Cardiac muscle cell (in vitro differentiated cells and primary cell): ENCODE results near the gene ZMYND11. TPM values are rescaled to one million over a fixed set of nuclear protein-coding genes. Genes with fewer than 3 reads are reported as not detected.
A peak's percentile ranks its signal among the peaks of the same experiment; 100 is the strongest.

Experiments
- DNase-seq, 2 donors: peaks; one replicate each; pipeline versions ENCODE4 v3.0.0 to v3.0.0-alpha.2; 2010 to 2017; ENCODE audit warnings: low read depth in 1 of 2, low spot score in 1 of 2
- H3K27ac ChIP-seq: fragments of 200-600 bp; sonication (generic); 2 replicates; pipeline ENCODE4 v1.5.1; 2016
- H3K27me3 ChIP-seq: fragments of 200-600 bp; sonication (generic); 2 replicates; pipeline ENCODE4 v1.6.0; 2016; ENCODE audit warnings: control low read depth
- H3K36me3 ChIP-seq: fragments of 200-600 bp; sonication (generic); 2 replicates; pipeline ENCODE4 v1.5.1; 2016; ENCODE audit warnings: control low read depth
- H3K4me1 ChIP-seq: fragments of 200-600 bp; sonication (generic); 2 replicates; pipeline ENCODE4 v1.8.1; 2017; ENCODE audit warnings: low read depth, mild to moderate bottlenecking, mixed run types
- H3K4me3 ChIP-seq: fragments of 200-600 bp; sonication (generic); 2 replicates; pipeline ENCODE4 v1.5.1; 2016; ENCODE audit warnings: mild to moderate bottlenecking
- H3K9me3 ChIP-seq: fragments of 200-600 bp; sonication (generic); 2 replicates; pipeline ENCODE4 v1.5.1; 2017; ENCODE audit warnings: low read depth, mild to moderate bottlenecking, control low read depth
- polyA plus RNA-seq: library from polyadenylated mRNA; unstranded; fragments of >200 nt; fragmentation: Nextera tagmentation; extraction: Ambion mirVana; gene quantifications from 2 replicates; pipeline ENCODE4 v1.2.1, GENCODE V29; 2016
- total RNA-seq: library from RNA; depleted of rRNA; stranded (reverse); fragments of >200 nt; gene quantifications from 2 replicates; pipeline ENCODE4 v1.2.3, GENCODE V29; 2016
- TF ChIP-seq, protein P1 (sequence below): IDR thresholded peaks from 2 replicates; pipeline ENCODE4 v1.5.1; 2012; ENCODE audit warnings: low read depth, mild to moderate bottlenecking, low read length

ZMYND11 gene
- total and polyA plus RNA-seq, 2 experiments from 2014 or later, result 34.3 to 65.8 TPM

DNA sequence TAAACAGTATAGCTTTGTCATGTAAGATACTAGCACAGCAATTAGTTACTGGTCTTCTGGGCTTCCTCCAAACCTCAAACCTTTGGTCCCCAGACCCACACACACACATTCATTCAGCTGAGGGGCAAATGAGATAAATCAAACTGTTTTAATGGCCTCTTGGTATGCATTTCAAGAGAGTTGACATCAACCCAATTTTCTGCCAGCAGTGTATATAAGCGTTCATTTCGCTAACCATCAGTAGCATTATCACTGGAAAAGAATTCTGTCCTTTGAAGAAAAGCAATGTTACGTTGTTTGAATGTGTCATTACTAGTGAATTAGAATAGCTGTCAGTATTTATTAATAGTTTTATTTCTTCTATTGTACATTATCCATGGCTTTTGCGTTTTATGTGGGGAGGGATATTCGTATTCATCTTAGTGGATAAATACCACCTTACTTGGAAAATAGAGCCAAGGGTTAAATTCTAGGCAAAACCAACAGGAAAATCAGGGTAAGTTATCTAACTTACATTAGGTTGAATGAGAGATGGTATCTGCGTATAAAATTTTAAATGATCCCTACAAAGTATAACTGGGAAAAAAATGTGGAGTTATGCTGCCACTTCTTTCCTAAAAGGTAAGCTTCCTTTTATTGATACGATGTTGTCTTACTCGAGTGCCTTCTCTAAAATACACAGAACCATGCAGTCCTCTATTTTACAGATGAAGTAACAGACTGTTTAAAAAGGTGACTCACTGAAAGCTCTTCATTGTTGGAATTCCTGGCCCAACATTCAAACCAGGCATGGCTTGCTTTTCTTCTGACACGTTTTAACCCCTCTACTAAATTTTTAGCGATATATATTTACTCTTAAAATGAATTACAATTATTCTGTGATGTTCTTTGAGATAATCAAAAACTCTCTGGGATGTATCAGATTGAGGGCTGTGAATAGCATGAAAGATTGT, 2.0 kb upstream of the ZMYND11 start:
- Histone ChIP-seq H3K4me3 (peak overlapping the region; percentile 85), H3K9me3 (no peaks in the 10 kb centered on the region), H3K27me3 (no peaks in the 10 kb centered on the region), H3K36me3 (no peaks in the 10 kb centered on the region), H3K27ac (no peak overlapping the region), H3K4me1 (peaks cover 17% of the 10 kb centered on the region)
- TF ChIP-seq, protein P1, sequence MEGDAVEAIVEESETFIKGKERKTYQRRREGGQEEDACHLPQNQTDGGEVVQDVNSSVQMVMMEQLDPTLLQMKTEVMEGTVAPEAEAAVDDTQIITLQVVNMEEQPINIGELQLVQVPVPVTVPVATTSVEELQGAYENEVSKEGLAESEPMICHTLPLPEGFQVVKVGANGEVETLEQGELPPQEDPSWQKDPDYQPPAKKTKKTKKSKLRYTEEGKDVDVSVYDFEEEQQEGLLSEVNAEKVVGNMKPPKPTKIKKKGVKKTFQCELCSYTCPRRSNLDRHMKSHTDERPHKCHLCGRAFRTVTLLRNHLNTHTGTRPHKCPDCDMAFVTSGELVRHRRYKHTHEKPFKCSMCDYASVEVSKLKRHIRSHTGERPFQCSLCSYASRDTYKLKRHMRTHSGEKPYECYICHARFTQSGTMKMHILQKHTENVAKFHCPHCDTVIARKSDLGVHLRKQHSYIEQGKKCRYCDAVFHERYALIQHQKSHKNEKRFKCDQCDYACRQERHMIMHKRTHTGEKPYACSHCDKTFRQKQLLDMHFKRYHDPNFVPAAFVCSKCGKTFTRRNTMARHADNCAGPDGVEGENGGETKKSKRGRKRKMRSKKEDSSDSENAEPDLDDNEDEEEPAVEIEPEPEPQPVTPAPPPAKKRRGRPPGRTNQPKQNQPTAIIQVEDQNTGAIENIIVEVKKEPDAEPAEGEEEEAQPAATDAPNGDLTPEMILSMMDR, result no peak
- DNase-seq, result peak in 1 of 2 donors; percentile 67

DNA sequence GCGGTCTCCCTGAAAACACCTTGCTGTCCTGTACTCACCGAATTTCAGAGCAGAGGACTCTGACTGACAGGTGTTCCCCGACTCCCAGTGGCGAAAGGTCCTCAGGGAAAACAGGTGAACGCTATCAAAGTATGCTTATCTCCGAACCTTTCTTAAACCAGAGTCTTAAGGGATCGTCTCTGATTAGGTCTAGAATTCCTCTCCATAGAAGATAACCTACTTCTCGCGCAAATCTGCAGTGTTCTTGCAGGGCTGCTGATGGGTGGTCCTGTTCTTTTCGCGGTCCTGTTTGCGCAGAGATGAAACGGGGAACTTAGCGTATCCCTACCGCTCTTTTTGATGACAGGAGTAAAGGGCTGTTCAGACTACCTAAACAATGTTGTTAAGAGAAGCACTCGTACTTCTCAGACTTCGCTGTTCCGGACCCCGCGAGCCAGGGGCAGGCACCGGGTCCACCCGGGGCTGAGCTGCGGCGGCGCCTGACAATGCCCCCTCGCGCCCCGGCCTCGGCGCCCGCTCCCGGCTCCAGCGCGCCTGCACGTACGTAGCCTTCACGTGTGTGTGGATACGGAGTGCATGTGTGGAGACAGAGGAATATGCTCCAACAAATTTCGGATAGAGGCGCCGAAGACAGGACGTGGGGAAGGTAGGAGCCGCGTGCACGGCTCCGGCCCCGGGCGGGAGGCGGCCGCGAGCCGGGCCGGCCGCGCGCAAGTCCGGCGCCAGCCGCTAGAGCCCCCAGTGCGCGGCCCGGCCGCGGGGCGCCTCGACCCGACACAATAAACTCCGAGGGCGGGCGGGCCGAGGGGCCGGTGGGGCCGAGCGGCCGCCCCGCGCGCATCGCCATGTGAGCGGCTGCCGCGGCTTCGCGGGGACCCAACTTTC, 766 bp upstream of the ZMYND11 start:
- no peaks in the 10 kb centered on the region for H3K27me3 ChIP-seq
- TF ChIP-seq, protein P1, result no peak
- no peaks in the 10 kb centered on the region for H3K36me3 ChIP-seq
- H3K4me3 ChIP-seq, result peak overlapping the region; percentile 85
- peak overlapping the region; percentile 99 for H3K27ac ChIP-seq
- peaks cover 17% of the 10 kb centered on the region for H3K4me1 ChIP-seq
- H3K9me3 ChIP-seq, result no peaks in the 10 kb centered on the region
- peak; percentile 48 to 60 for DNase-seq

DNA sequence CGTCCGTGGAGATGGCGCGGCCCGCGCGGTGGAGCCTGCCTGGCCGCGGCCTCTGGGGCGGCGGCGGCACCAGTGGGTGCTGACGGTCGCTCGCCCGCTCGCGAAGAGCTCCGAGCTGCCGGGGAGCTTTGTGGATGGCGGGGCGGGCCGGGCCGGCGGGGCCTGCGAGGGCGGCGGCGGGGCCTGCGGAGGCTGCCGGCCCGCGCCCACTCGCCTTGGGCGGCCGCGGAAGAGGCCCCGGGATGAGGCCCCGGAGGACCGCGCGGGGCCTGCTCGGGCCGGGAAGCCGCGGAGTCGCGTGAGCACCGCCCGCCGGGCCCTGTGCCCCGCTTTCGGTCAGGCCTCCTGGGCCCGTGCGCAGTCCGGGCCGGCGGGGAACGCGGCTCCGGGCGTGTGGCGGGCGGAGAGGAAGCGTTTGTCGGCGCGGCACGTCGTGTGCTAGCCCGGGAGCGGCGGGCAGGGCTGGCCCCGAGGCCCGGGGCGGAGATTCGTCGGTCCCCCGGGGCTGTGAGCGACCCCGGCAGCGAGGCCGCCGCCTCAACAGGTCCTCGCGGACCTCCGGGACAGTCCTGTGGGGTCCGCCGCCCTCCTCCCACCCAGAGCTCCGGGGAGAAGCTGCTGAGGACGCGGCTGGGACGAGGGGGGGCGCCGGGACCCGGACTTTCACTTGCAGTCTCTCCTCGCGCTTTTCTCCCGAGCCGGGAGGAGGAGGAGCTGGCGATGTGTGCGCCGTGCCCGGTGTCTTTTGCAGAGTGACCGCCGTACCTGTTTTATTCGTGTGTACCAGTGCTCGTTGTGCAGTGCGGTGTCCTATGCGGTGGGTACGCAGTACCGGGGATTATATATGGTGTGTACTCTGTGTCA, 578 bp downstream of the ZMYND11 start:
- no peaks in the 10 kb centered on the region for H3K27me3 ChIP-seq
- peaks cover 17% of the 10 kb centered on the region for H3K4me1 ChIP-seq
- TF ChIP-seq, protein P1, result no peak
- no peaks in the 10 kb centered on the region for H3K36me3 ChIP-seq
- DNase-seq, result peak; percentile 52 to 59
- H3K27ac ChIP-seq, result peak overlapping the region; percentile 99
- no peaks in the 10 kb centered on the region for H3K9me3 ChIP-seq
- H3K4me3 ChIP-seq, result peak overlapping the region; percentile 85

DNA sequence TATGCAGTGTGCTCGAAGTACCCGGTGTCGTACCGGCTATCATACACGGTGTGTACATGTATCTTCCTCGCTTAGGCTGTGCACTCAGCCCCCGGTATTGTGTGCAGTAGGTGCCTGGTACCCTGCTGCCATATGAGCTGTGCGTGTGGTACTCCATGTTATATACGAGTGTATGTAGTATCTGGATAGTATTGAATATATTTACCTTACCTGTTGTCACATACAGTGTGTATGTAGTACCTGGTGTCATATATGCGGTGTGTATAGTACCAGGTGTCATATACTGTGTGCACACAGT, 1.2 kb downstream of the ZMYND11 start:
- peak overlapping the region; percentile 99 for H3K27ac ChIP-seq

More for the DNA sequence above, 1.2 kb downstream of the ZMYND11 start:
- Histone ChIP-seq H3K4me3 (peak overlapping the region; percentile 85), H3K36me3 (no peaks in the 10 kb centered on the region), H3K27me3 (no peaks in the 10 kb centered on the region), H3K4me1 (peaks cover 17% of the 10 kb centered on the region), H3K9me3 (no peaks in the 10 kb centered on the region)
- TF ChIP-seq, protein P1, result no peak
- no peak for DNase-seq
